Ureter (tissue), 1 donor: ENCODE measurements around the gene MBP. TPM values are rescaled to one million over a fixed set of nuclear protein-coding genes. Genes with fewer than 3 reads are reported as not detected.
"Not testable (repeated sequence)": the region's sequence is repeated elsewhere in the genome, so short reads cannot be mapped to it uniquely, and the experiment has no call there.

ENCODE experiments used
- DNase-seq: peaks from one replicate; pipeline ENCODE4 v3.0.0-alpha.2; 2020; ENCODE audit warnings: low spot score
- total RNA-seq: library from RNA; stranded (reverse); gene quantifications from one replicate; pipeline ENCODE4 v1.2.4, GENCODE V29; 2023
- donor health status: DM: yes; HTN: yes; CAD: no.

Gene MBP
- total RNA-seq, 1 donor from 2014 or later = 78.7 TPM

DNA sequence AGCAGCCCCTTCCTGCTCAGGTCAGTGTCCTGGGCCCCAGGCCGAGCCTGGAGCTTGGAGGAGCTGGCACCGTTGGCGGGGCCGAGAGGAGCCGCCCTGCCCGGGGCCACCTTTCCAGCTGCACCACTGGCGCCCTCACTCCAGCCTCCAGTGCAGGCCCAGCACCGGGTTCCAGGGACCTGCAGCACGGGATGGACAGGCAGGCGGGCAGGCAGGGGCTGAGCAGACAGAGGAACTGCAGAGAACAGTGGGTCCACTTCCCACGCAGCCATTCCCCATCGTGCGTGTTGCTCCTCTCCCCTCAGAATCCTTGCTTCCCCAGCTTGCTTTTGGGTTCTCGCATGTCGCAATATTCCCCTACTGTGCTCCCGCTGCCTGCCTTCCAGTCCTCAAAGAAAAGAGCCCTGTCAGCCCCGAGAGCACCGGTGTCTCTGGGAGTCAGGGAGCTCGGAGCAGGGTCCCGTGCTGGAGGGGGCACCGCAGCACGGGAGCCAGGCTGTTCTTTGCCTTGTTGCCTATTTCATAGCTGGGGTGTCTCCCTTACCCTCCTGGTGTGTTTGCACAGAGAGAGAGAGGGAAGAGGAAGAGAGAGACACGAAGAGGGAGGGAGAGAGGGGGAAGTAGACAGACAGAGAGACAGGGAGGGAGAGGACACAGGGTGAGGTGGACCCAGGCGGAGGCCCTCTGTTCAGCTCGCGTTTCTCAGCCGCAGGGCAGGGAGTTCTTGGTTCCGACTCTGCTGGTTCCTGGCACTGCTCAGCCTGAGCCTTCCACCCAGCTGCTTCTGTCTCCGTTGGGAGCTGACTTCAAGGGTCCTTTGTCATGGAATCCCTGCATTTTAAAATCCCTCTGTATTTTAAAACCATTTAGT, 126.0 kb downstream of the MBP start:
- DNase-seq = no peak

DNA sequence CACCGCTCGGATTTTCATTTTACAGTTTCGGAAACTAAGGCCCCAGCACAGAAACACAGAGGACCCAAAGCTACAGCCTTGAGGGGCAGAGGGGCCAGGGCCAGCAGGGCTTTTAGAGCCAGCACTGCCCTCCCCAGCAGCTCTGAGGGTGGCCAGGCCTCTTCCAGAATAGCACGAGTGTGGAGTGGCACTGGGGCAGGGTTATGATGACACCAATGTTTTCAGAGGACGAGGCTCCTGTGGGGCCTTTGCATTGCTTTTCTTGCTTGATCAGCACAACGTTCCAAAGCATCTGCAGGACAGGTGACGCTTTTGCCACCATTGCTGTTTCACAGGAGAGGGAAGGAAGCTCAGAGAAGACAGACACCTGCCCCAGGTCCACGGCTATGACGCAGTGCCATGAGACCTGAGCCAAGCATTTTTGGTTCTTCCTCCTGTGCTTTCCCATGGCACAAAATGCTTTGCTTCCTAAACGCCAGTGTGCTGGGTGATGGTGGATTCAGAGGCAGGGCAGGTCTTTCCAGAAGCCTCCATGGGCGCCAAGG, 126.9 kb downstream of the MBP start:
- DNase-seq = no peak

DNA sequence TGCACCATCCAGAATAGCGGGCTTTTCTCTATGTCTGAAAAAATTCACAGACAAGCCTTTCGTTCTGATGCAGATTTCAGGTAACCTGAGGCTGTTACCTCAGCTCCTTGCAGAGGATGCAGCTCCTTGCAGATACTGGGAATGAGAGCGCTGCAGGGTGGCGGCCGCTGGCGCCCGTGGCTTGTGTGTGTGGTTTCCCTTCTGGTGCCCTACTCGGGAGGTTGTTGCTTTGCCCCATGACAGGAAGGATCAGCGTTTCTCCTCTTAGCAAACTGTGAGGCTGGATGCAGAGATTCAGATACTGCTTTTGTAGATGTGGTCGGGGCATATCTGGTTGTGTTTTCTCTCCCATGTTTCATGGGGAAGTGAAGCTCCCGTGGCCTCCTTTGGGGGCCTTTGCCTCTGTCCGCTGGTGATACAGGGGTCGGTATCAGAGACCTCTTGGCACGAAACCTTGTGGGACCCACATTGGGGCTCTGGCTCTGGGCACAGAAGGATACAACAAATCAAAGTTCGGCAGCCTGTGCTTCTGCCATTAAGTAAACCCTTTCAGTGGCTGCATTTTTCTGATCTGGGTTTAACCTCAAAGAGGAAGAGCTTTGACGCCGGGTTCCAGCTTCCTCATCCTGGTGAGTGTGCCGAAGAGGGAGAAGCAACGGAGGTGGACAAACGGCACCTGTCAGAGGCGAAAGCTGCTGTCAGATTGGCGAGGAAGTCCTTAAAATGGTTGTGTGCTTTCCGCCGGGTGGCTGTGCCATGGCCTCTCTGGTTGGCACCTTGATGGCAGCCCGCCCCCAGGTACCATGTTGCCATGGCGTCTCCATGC, 127.8 kb downstream of the MBP start:
- DNase-seq = no peak

DNA sequence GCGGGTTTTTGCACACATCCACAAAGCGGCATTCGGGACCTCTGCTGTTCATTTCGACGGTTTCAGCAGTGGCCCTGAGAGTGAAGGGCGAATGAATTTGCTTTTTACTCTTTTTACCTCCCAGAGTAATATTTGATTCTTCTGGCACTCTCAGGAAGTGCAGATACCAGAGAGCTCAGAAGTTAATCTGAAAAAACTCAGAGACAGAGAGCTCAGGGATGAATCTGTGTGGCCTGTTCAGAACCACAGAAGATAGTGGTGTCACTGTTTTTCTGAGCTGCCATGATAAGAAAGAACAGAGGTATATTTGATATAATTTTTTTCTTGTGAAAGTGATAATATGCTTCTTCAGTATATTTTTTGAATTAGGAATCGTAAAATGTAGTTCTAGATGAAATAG, 129.3 kb downstream of the MBP start:
- no peak for DNase-seq

DNA sequence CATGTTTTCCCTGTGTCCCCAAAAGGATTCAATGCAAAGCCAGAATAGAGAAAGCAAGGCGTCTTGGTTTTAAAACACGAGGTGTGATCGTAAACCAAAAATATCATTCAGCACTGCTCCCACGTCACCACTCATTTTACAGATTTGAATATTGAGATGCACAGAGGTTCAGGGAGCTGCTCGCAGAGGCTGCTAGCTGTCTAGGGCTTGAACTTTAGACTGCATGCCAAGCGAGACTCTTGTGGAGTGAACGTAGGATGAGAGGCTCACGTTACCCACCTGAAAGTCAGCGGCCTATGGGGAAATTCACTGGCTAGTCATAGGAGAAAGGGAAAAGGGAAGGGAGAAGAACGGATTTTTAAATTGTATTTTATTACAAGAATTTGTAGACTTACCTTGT, 130.1 kb downstream of the MBP start:
- DNase-seq = no peak

DNA sequence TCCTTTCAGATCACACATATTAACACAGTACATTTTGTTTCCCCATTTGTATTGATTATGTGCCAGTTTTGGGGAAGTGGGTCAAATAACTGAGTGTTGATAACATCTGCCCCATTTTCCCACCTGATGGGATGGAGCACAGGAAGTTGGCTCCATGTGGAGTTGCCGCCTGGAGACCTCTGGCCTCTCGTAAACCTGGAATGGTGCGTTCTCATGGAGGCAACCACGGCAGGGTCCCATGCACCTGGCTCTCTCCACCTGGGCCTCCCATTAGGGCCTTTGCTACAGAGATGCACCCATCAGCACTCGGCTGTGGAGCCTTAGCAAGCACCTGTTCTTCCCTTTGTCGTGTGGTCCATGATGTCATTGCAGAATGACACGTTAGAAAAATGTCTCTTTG, 130.6 kb downstream of the MBP start:
- DNase-seq = no peak

DNA sequence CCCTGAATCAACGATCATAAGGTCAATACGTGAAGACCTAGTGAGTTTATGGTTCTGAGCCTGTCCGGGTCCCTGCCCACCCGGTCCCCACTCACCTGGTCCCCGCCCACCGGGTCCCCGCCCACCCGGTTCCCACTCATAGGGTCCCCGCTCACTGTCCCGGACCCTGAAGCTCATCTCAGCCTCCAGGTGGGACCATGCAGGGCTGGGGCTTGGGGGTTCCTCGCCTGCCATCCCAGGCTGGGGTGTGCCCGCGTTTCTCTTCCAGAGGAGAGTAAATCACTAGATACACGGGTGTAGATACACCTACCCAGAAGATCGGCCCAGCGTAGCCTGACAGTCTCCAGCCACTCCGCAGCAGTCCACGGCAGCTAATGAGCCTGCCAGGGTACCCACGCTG, 131.5 kb downstream of the MBP start:
- no peak for DNase-seq

DNA sequence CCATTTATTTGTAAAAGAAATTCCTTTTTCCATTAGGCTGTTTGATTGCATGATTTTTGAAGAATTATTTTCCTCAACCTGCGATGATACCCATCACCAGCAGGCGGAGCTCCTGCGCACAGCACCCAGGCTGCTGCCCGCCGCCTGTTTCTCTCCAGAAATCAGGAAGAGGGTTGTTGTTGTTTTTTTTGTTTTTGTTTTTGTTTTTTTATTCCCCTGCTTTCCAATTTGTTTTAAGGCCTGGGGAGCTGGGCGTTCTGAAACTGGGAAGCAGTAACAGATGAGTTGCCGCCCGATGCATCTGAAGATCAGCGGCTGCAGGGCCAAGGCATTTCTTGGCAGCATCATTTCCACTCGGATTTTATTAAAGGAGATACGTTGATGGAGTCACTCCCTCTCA, 132.1 kb downstream of the MBP start:
- no peak for DNase-seq

DNA sequence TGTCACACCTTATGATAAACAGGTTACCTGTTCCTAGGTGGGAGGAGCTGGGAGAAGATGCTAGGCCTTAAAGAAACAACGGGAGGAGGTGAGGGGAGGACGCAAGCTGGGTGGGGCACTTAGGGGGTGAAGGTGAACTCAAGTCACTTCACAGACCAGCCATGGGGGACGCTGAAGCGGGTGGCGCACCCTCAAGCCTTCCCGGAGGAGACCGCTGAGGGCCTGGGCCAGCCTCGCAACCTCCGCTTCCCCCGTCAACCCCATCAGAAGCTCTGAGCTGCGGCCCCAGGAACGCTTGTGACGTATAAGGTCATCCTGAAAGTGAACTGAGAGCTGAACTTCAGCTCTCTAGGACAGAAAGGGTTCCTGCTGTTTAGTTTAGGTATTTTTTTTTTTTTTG, 133.5 kb downstream of the MBP start:
- no peak for DNase-seq

DNA sequence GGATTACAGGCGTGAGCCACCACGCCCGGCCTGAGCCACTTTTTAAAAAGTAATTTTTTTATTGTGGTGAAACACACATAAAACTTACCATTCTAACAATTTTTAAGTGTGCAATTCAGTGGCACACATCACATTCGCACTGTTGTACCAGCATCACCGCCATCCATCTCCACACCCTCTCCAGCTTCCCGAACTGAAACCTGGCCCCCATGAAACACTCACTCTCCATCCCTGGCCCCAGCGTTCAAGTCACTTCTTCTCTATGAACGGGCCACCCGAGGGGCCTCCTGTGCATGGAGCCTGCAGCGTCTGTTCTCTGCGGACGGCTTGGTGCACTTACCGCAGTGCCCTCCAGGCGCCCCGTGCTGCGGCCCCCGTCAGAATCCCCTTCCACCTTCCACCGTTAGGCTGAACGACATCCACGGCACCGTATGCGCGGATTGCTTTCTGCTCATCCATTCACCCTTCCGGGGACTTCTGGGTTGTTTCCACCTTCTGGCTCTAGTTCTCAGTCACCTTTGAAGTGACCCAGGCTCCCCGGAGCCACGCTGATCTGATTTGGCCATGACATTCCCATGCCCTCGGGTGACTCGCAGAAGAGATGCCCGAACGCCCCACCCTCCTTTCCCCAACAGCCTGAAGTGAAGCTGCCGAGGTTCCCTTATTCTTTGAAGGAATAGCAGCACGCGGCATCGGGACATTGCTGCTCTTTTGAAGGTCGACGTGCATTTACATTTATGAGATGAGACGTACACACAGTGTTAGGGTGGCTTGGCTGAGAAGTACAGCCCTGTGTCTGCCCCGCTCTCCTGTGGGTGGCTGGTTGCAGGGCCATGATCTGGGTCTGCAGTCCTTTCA, 134.4 kb downstream of the MBP start:
- DNase-seq = no peak

DNA sequence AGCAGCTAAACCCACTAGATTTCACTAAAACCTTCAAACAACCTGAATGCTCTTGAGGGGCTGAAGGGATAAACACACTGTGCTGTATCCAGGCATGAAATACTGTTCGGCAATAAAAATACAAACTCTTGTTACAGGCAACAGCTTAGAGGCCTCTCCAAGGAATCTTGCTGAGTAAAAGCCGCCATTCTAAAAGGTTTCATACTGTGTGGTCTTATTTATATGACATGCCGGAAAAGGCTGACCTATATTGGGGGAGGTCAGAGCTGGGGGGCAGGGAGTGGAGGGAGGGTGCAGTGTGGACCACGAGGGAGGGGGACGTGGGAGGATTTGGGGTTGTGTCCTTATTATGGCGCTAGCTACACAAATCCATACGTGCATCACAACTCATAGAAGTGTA, 136.2 kb downstream of the MBP start:
- DNase-seq = no peak

DNA sequence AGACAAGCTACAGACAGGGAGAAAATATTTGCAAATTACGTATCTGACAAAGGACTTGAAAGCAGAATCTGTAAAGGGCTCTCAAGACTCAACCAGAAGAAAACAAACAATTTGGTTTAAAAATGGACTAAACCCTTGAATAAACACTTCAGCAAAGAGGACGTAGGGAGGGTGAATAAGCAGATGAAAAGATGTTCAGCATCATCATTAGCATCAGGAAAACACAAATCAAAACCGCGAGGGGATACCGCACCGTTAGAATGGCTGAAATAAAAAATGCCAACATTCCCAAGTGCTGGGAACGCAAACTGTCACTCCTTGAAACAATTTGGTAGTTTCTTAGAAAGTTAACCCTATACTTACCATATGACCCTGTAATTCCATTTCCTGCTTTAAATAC, 136.7 kb downstream of the MBP start:
- no peak for DNase-seq

DNA sequence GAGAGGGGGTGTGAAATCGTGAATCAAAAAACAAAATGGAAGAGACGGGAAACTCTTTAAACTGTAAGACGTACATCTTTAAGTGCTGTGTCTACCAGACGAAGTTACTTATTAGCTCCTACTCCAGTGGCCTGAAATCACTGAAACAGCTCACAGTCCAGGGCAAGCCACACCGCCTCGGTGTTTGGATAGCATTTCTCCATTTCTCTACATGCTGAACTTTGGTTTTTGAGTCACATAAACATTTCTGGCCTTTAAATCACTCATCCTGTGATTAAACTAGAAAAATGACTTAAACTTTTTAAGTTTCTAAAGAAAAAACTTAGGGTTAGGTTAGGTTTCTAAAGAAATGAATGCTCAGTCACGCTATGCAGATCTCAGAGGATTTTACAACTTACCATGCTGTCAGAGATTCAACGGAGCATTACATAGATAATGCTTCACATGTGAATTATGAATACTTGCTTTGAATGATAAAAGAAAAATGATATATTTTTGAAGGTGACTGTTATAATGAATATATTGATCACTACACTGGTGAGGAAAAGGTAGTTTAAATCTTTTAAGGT, 138.4 kb downstream of the MBP start:
- DNase-seq = peak; percentile 15

DNA sequence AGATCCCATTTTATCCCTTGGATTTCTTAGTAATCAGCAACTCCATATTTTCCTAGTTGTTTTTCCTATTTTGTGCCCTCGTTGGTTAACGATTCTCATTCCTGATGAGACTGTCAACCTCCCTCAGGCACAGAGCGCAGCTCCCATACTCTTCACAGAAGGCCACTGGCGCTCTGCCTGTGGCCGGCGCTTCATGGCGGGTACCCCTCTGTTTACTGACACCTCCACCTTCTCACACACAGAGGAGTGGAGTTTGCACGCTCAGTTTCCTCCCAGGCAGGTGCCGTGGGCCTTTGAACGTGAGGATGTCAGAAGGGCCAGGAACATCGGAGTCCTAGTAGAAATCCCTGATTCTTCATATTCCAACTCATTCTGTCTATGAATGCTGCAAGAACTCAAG, 139.0 kb downstream of the MBP start:
- DNase-seq = no peak

DNA sequence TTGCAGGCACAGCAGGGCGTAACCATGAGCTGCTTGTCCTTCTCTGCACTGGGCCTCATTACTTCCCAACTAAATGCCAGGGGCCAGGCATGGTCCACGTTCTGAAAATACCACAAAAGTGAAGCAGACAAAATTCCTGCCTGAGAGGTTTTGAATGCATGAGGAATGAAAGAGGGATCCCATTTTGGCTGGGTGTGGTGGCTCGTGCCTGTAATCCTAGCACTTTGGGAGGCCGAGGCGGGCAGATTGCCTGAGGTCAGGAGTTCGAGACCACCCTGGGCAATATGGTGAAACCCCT, 139.5 kb downstream of the MBP start:
- DNase-seq = no peak

DNA sequence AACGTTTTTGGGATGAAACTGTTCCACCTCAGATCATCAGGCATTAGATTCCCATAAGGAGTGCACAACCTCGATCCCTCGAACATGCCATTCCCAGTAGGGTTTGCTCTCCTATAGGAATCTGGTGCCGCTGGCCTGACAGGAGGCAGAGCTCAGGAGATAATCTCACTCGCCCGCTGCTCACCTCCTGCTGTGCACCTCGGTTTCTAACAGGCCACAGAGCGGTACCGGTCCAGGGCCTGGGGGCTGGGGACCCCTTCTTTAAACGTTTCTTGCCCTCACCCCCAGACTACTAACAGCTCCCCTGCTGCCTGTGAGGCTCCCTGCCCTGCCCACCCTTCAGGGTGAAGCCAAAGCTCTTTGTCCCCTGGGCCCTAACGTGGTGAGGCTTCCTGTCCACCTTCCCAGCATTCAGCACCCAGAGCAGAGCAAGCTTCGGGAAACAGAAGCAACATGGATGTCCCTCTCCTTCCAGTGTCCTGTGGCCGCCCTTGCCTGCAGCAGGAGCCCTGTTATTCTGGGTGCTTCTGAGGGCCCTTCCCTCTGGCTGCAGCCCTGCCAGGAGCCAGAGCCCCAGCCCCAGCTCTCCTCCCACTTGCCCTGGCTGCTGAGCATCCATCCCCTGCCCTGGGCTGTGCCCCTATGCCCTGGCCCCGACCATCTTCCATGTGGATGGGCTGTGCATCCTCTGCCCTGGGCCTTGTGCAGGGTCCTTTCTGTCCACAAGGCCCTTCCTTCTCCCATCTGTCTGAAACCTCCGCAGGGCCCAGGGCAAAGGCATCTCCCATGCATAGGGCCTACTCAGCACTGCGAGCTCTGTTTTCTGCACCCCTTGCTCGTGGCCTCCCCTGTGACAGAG, 140.1 kb downstream of the MBP start:
- no peak for DNase-seq

DNA sequence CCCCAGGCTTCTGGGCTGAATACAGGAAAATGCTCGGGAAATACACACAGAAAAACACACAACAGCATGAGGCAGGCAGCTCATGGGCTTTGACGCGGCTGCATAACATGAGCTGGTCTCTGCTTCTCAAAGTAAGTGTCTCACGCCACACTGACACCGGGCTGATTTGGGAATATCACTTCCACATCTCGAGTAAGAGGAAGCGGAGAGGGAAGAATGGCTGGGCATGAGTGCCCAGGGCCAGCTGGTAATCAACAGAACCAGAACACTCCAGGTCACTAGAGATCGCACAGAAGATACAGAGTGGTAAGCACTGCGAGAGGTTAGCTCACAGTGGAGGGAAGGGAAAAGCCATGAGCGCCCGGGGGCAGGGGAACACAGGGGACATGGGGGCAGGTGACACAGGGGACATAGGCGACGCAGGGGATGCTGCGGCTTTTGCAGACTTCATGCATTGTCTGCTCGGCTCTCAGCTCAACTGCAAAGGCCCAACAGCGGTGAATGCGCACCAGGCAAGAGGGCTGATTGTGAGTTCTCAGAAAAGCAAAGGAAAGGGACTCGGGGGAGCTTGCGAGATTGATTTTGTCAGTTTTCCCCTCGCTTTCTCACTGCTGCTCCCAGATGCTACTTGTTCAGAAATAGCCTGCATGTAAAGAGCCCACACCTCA, 141.4 kb downstream of the MBP start:
- no peak for DNase-seq

DNA sequence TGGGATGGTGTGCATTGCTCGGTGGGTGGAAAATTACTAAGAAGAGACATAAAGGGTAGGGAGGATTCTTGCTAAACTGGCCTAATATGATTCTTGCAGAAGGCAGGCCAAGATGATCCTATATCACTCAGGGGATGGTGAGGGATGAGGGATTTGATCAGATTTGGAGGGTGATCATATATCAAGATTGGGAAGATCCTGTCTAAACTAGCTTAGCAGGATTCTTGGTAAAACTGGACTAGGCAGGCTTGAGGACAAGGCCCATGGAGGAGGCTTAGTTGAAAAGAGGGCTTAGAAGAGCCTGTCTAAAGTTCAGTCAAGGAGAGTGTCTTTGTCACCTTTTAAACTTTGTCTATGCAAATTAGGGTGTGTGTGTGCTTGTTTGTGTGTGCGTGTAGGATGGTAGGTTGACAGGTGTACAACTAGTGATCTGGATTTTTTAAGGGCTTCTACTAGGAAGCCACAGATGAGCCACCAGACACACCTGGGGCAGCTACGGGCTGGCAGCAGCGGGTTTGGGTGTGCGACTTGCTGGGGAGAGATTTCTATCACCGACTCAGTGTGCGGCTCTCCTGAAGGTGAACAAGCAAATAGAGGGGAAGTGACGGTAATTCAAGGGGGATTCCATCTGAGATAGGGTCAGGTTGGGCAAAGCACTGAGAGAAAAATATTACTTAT, 142.1 kb downstream of the MBP start:
- DNase-seq = not testable (repeated sequence)

DNA sequence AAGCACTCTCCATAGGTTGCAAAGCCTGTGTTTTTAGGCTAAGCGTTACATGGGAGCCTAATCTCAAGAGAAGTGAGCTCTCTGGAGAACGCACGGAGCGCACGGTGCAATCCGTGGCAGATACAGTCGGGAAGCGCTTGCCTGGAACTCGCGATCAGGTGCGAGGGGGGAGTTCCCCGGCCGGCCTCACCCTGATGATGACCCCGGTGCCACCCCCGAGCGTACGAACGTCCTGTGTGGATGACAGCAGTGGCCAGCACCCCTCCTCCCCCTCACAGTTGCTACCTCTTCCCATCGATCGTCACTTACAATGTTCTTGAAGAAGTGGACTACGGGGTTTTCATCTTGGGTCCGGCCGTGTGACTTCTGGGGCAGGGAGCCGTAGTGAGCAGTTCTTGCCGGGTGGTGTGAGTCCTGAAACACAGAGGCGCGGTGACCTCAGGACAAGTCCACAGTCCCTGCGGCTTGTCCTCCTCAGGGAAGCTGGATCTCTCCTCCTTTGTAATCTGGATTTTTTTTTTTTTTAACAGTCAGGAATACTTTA, 142.9 kb downstream of the MBP start:
- no peak for DNase-seq
